ENCODE measurements around the gene PSMG4. TPM values are rescaled to one million over a fixed set of nuclear protein-coding genes. Genes with fewer than 3 reads are reported as not detected.
A peak's percentile ranks its signal among the peaks of the same experiment; 100 is the strongest.

PSMG4 gene
- total and polyA plus RNA-seq, 2 of the 8 experiments (the other 6 are each of a cell fraction or from before 2014, with no cell fraction given) = 40.6 to 113 TPM

- TF ChIP-seq, protein P1, sequence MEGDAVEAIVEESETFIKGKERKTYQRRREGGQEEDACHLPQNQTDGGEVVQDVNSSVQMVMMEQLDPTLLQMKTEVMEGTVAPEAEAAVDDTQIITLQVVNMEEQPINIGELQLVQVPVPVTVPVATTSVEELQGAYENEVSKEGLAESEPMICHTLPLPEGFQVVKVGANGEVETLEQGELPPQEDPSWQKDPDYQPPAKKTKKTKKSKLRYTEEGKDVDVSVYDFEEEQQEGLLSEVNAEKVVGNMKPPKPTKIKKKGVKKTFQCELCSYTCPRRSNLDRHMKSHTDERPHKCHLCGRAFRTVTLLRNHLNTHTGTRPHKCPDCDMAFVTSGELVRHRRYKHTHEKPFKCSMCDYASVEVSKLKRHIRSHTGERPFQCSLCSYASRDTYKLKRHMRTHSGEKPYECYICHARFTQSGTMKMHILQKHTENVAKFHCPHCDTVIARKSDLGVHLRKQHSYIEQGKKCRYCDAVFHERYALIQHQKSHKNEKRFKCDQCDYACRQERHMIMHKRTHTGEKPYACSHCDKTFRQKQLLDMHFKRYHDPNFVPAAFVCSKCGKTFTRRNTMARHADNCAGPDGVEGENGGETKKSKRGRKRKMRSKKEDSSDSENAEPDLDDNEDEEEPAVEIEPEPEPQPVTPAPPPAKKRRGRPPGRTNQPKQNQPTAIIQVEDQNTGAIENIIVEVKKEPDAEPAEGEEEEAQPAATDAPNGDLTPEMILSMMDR (IDR thresholded peaks at IDR 0.05; ENCODE audit: control extremely low read depth in 1 of 3, insufficient read depth in 1 of 3, low read depth in 1 of 3, low read length in 3 of 3) = no peak
- no peak for TF ChIP-seq KDM5A (IDR thresholded peaks at IDR 0.05; ENCODE audit: low read length)
- TF ChIP-seq GTF2F1 (IDR thresholded peaks at IDR 0.05; ENCODE audit: borderline replicate concordance, low read depth, low read length) = no peak
- TF ChIP-seq EP300 (IDR thresholded peaks at IDR 0.05; ENCODE audit: borderline replicate concordance in 1 of 2, low read depth in 2 of 2, low read length in 2 of 2) = no peak
- TF ChIP-seq CREB1 (IDR thresholded peaks at IDR 0.05) = no peak
- no peak for TF ChIP-seq TEAD4 (IDR thresholded peaks at IDR 0.05; ENCODE audit: low read depth, low read length)
- no peak for TF ChIP-seq SUZ12 (IDR thresholded peaks at IDR 0.05; ENCODE audit: low read length)
- TF ChIP-seq RAD21 (IDR thresholded peaks at IDR 0.05 in 1 of 2, conservative IDR thresholded peaks at IDR 0.05 in 1 of 2; ENCODE audit: low read depth in 2 of 2, low read length in 2 of 2) = no peak
- TF ChIP-seq, protein P2, sequence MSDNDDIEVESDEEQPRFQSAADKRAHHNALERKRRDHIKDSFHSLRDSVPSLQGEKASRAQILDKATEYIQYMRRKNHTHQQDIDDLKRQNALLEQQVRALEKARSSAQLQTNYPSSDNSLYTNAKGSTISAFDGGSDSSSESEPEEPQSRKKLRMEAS (IDR thresholded peaks at IDR 0.05) = peak; percentile 50; the same call in 1 of the 2 replicates
- no peak for TF ChIP-seq YY1 (IDR thresholded peaks at IDR 0.05; ENCODE audit: low read depth, low read length)
- TF ChIP-seq CHD2 (IDR thresholded peaks at IDR 0.05; ENCODE audit: low read length) = no peak
- no peak for TF ChIP-seq NANOG (IDR thresholded peaks at IDR 0.05; ENCODE audit: insufficient read depth, low read depth, low read length, poor library complexity, severe bottlenecking)
- TF ChIP-seq, protein P3, sequence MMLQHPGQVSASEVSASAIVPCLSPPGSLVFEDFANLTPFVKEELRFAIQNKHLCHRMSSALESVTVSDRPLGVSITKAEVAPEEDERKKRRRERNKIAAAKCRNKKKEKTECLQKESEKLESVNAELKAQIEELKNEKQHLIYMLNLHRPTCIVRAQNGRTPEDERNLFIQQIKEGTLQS (IDR thresholded peaks at IDR 0.05; ENCODE audit: insufficient read depth, low read depth, low read length) = no peak
- no peak for TF ChIP-seq CBX8 (IDR thresholded peaks at IDR 0.05; ENCODE audit: borderline replicate concordance, low read depth, low read length)
- TF ChIP-seq HDAC2 (IDR thresholded peaks at IDR 0.05; ENCODE audit: borderline replicate concordance in 1 of 2, low read depth in 2 of 2, low read length in 2 of 2) = no peak
- no peak for TF ChIP-seq GABPA (IDR thresholded peaks at IDR 0.05; ENCODE audit: borderline replicate concordance, insufficient read depth, low read length)
- TF ChIP-seq RXRA (IDR thresholded peaks at IDR 0.05; ENCODE audit: insufficient read depth, low read depth, low read length) = no peak
- TF ChIP-seq SRF (IDR thresholded peaks at IDR 0.05; ENCODE audit: low read depth, low read length) = no peak
- TF ChIP-seq SIRT6 (IDR thresholded peaks at IDR 0.05; ENCODE audit: low read length) = no peak
- no peak for TF ChIP-seq BRCA1 (IDR thresholded peaks at IDR 0.05; ENCODE audit: low read depth, low read length)
Measured at GRCh38 chr6:3226481-3227362, 32.0 kb upstream of the PSMG4 start (continued).

Data from H1 (cell line).